CD4-positive, alpha-beta T cell treated with Interleukin-6 at 100 ng/mL for 8 hours (primary cell): Measurements from ENCODE around the gene DHRS7.

Source experiments
- DNase-seq: peaks from one replicate; pipeline ENCODE4 v3.0.0-alpha.2; 2020; ENCODE audit warnings: mixed read lengths, low spot score

DHRS7 gene

GRCh38 chr14:60184905-60185555 lies 19.8 kb upstream of the DHRS7 start:
- no peak for DNase-seq

GRCh38 chr14:60184146-60184904 lies 19.1 kb upstream of the DHRS7 start:
- peak; percentile 65 for DNase-seq

GRCh38 chr14:60183741-60184140 lies 18.5 kb upstream of the DHRS7 start:
- peak; percentile 8 for DNase-seq

DNA sequence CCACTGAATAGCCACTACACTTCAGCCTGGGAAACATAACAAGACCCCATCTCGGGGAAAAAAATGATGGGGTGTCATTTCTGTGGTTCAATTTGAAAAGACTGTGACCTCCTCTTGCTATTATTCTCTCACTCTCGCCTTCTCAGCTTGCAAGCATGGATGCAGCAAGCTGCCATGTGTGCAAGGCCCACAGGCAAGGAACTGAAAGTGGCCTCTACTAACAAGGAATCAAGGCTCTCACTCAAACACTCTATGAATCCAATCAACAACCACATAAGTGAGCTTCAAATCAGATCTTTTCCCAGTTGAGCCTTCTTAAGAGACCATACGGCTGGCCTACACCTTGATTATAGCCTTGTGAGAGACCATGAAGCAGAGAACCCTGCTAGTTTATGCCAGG lies 17.9 kb upstream of the DHRS7 start:
- DNase-seq, result no peak

DNA sequence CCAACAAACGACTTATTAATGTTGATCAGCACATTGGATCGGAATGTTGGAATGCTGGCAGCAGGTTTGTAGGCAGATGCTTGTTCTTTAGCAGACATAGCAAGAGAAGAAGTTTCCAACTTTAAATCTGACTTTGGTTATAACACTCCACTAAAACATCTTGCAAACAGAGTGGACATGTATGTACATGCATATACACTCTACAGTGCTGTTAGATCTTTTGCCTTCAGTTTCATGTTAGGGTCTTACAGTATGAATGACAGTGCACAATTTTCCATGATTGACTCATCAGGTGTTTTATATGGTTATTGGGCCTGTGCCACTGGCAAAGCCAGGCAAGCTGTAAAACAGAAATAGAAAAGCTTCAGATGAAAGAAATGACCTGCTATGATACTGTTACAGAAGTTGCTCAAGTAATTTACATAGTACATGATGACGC lies 14.3 kb upstream of the DHRS7 start:
- DNase-seq, result no peak

DNA sequence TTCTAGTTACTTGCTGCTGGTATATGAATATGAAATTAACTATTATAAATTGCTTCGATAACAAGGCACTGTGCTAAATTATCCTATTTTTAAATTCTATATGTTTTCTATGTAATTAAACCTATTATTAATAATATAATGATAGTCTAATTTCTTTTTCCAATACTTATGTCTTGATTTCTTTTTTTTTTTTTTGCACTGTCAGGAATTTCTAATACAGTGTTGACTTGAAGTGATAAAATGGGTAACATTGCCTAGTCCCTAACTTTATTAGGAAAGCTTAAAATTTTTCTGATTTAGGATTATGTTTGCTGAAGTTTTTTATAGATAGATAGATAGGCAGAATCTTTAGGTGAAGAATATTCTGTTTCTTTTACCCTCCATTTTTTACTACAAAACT lies 13.6 kb upstream of the DHRS7 start:
- no peak for DNase-seq

DNA sequence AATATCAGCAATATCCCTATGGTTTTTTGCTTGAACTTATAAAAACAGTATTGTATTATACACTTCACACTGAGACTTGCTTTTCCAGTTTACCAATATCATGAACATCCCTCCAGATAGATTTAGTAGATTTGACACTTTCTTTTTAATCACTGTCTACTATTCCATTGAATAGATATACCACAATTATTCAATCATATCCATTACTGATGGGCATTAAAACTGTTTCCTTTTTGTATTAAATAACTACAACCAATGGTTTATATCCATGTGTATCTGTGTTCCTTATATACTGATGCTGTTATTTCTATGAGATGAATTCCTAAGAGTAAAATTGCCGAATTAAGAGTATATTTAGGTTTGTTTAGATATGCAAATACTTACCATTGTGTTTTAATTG lies 13.0 kb upstream of the DHRS7 start:
- no peak for DNase-seq

GRCh38 chr14:60175255-60175902 lies 10.2 kb upstream of the DHRS7 start:
- no peak for DNase-seq

DNA sequence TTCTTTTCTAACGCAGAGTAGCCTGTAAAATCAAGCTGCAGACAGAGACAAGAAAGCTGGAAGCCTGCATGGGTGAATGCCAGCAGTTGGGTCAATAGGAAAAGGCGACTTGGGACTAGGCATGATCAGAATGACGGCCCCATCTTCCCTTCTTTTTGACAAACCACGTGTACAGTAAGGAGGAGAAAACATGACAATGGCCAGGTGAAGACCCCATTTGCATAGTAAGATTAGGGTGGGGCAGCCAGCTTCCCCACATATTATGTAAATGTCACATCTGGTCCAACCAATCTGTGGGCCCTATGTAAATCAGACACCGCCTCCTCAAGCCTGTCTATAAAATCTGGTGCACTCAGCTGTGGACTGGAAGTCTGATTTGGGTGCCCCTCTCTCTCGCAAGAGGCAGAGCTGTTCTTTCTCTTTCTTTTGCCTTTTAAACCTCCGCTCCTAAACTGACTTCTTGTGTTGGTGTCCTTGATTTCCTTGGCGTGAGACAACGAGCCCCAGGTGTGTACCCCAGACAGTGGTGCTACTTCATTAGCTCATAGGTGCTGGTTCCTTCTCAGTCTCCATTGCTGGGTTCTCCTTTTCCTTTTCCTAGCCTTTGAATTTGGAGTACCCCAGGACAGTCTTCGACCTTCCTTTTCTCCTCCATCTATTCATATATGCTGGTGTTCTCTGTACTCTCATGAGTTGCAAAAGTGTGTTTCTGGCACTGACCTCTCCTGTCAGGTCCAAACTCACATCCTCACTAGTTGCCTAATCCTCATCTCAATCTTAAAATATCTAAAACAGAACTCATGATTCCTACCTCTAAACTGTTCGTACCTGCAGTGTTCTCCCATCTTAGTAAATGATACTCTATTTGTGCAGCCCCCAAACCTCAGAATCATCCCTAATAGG lies 9.4 kb upstream of the DHRS7 start:
- no peak for DNase-seq

DNA sequence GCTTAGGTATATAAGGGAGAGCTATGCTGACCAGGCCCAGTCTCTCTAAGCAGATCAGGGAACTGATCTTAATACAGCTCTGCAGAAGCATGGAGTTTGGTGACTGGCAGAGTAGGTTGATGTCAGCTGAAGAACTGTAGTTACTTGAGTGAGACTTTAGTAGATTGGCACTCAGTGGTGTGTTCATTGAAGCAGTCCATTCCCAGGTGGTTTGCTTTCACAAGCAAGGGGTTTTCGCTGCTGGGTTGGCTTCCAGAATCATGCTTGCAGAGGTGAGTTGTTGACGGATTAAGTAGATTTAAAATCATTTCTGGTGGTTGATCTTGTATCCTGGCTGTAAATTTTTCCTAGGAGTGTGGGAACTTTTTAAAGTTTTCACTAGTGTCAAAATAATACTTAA lies 6.5 kb upstream of the DHRS7 start:
- no peak for DNase-seq

GRCh38 chr14:60170948-60171347 lies 5.8 kb upstream of the DHRS7 start:
- no peak for DNase-seq

DNA sequence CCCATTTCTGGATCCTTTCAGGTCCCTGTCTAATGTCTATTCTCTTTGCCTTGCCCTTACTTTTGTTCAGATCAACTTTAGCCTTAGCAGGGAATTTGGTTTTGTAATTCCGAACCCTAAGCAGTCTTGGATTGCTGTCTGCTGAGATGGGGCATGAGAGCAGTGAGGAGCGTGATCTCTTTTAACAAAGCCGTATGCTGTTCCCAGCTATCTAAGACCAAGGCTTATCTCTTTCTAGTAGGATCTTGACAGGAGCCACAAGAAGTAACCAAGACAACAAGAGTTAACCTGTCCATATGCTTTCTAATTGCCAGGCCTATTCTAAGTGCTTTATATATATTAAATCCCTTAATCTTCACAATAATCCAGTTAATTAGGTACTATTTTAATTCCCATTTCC lies 4.5 kb upstream of the DHRS7 start:
- DNase-seq, result no peak

- no peak for DNase-seq
These were observed 944 bp upstream of the DHRS7 start for GRCh38 chr14:60166142-60166541.

GRCh38 chr14:60165547-60165876 lies 314 bp upstream of the DHRS7 start:
- no peak for DNase-seq

GRCh38 chr14:60164404-60164711 lies 840 bp downstream of the DHRS7 start:
- DNase-seq, result no peak

DNA sequence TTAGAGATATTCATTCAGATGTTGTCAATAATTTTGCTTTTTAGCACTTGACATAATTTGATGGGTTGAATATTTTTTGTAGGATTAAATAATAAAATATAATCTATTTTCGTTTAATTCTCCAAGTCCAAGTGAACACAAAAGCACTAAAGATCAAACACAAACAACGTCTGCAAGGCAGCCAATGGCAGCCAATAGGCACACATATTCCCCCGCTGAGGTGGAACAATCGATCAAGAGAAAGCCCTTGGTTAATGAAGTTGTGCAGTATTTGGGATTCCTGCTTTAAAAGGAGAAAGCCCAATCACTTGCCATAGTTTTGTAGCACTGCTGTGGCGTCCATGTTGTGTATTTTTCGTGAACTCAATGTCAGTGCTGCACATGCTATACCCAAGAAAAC lies 1.5 kb downstream of the DHRS7 start:
- DNase-seq, result no peak

- DNase-seq, result no peak
These were observed 3.7 kb downstream of the DHRS7 start for GRCh38 chr14:60161196-60162107.

DNA sequence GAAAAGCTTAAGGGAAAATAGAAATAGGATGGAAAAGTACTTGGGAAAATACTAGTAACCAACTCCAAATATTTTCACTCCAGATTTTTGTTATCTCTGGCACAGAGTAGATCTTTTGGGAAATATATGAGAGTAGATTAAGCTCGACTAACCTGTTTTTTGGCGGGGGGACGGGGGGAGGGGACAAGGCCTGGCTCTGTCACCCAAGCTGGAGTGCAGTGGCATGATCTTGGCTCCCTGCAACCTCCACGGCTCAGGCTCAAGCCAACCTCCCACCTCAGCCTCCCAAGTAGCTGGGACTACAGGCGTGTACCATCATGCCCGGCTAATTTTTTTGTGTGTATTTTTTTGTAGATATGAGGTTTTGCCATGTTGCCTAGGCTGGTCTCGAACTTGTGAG lies 4.8 kb downstream of the DHRS7 start:
- no peak for DNase-seq

GRCh38 chr14:60154671-60155070 lies 10.5 kb downstream of the DHRS7 start:
- DNase-seq, result no peak

DNA sequence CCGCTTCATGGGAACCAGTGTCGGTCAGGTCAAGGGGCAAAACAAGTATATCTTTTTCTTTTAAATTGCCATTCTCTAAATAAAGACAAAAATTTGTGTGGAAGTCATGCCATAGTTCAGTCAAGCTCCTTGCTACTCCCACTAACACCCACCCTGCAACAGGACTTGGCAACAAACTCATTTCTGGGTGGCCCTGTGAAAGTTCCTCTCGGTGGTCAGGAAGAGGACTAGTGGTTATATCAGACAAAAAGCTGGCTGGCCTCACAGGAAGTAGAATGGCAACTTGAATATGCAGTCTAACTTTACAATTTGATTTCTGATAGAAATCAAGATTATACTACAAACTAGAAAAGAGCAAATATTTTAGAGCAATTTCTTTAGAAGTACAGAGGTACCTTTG lies 11.2 kb downstream of the DHRS7 start:
- no peak for DNase-seq

- peak; percentile 78 for DNase-seq
These were observed 13.5 kb downstream of the DHRS7 start for GRCh38 chr14:60151715-60152114.

DNA sequence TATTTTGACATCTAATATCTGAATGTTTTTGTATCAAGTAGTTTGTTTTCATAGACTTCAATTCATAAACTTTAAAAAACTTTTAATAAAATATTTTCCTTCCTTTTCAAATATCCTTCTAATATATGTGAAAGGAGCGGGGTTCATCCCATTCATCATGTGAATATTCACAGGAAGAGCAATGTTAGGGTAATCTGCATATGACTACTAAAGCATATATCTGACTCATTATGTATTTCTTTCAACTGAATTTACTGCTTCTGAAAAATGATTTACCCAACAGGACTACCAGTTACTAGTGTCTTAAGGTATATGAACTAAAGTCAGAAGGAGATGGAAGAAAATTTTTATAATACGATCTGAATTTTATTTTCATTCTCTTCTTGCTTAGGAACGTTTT lies 30.5 kb downstream of the DHRS7 start:
- DNase-seq, result no peak
